ENCODE measurements around the gene ROCK2.

GRCh38 chr2:11389052-11389420 is 44.6 kb upstream of the ROCK2 start:
- TF ChIP-seq PBX3 (IDR thresholded peaks at IDR 0.05) (no peak), ZSCAN20 (CRISPR knock-in tag; IDR thresholded peaks at IDR 0.05) (no peak), POLR2A (IDR thresholded peaks at IDR 0.05; ENCODE audit: low read length) (no peak)
